K562 treated with DMSO at 1 percent for 12 hours (cell line): Measurements from ENCODE around the gene IL5RA. TPM values are rescaled to one million over a fixed set of nuclear protein-coding genes. Genes with fewer than 3 reads are reported as not detected.

Experiments
- total RNA-seq: library from RNA; unstranded; fragments of 300-600 nt; gene quantifications from 2 replicates; pipeline ENCODE4 v1.2.3, GENCODE V29; 2022; ENCODE audit not compliant: insufficient read depth

IL5RA gene
- total RNA-seq, result not detected in 2 replicates

GRCh38 chr3:3110299-3110630, at the start of gene IL5RA:
Gene IL5RA, minus strand, starts transcription at chr3:3110374. Its CDS starts 5,390 bp downstream, at chr3:3104984.

GRCh38 chr3:3126477-3127431, 16.6 kb upstream of the IL5RA start, which contains the start of gene TRNT1:
Gene TRNT1, plus strand, starts transcription at chr3:3126940. Its CDS starts 2,101 bp downstream, at chr3:3129041.

Other genes with a start within 250 kb of the IL5RA start
- gene TRNT1, start 16.6 kb upstream of the IL5RA start, total RNA-seq, result 5.5 and 18.7 TPM in 2 replicates
- 23.4 and 37.6 TPM in 2 replicates for gene CRBN, start 69.3 kb upstream of the IL5RA start, total RNA-seq